Loucy (cell line): ENCODE data around the gene EHF.
"Not testable (repeated sequence)": the region's sequence is repeated elsewhere in the genome, so short reads cannot be mapped to it uniquely, and the experiment has no call there.

Experiments
- H2AFZ ChIP-seq: fragments of 200-600 bp; sonication (generic); 2 replicates; pipeline ENCODE4 v1.6.0; 2016; ENCODE audit warnings: antibody characterized with exemption, mild to moderate bottlenecking, low read length, moderate library complexity
- H3F3A ChIP-seq: fragments of 200-600 bp; 2 replicates; pipeline ENCODE4 v1.6.0; 2016; ENCODE audit warnings: antibody characterized with exemption, low read depth, mild to moderate bottlenecking
- H3K27me3 ChIP-seq: fragments of 200-600 bp; sonication (generic); 2 replicates; pipeline ENCODE4 v1.6.1; 2014; ENCODE audit warnings: low read length, mild to moderate bottlenecking; ENCODE audit not compliant: insufficient read depth, poor library complexity, severe bottlenecking
- H3K36me3 ChIP-seq: fragments of 200-600 bp; sonication (generic); 2 replicates; pipeline ENCODE4 v1.6.1; 2016; ENCODE audit warnings: low read length; ENCODE audit not compliant: insufficient read depth
- H3K4me1 ChIP-seq: fragments of 200-600 bp; sonication (generic); 2 replicates; pipeline ENCODE4 v1.5.1; 2014; ENCODE audit warnings: low read length, mild to moderate bottlenecking; ENCODE audit not compliant: insufficient read depth, poor library complexity, severe bottlenecking
- H3K4me2 ChIP-seq: fragments of 200-600 bp; sonication (generic); 2 replicates; pipeline ENCODE4 v1.6.0; 2014; ENCODE audit warnings: antibody characterized with exemption, low read length, low read depth, mild to moderate bottlenecking; ENCODE audit not compliant: poor library complexity, severe bottlenecking
- H3K4me3 ChIP-seq: fragments of 200-600 bp; sonication (generic); 2 replicates; pipeline ENCODE4 v1.5.1; 2014; ENCODE audit warnings: low read length, mild to moderate bottlenecking, mixed read lengths; ENCODE audit not compliant: poor library complexity, severe bottlenecking
- H3K79me2 ChIP-seq: fragments of 200-600 bp; sonication (generic); 2 replicates; pipeline ENCODE4 v1.6.1; 2014; ENCODE audit warnings: low read length; ENCODE audit not compliant: insufficient read depth
- H3K9ac ChIP-seq: fragments of 200-600 bp; sonication (generic); 2 replicates; pipeline ENCODE4 v1.6.0; 2014; ENCODE audit warnings: mild to moderate bottlenecking, low read depth, low read length, moderate library complexity; ENCODE audit not compliant: poor library complexity, severe bottlenecking
- H3K9me2 ChIP-seq: fragments of 200-600 bp; sonication (generic); replicated peaks from 2 replicates; pipeline ENCODE4 v1.6.1; 2016; ENCODE audit warnings: low read depth, low read length, mixed read lengths
- H3K9me3 ChIP-seq: fragments of 200-600 bp; sonication (generic); 2 replicates; pipeline ENCODE4 v1.6.1; 2014; ENCODE audit warnings: mild to moderate bottlenecking, antibody characterized with exemption, low read length, low read depth; ENCODE audit not compliant: insufficient read depth
- H4K20me1 ChIP-seq: fragments of 200-600 bp; sonication (generic); 2 replicates; pipeline ENCODE4 v1.6.0; 2014; ENCODE audit warnings: antibody characterized with exemption, low read length, mild to moderate bottlenecking; ENCODE audit not compliant: insufficient read depth, poor library complexity, severe bottlenecking
- CTCF ChIP-seq: fragments of 200-600 bp; sonication (generic); conservative IDR thresholded peaks from 2 replicates; pipeline ENCODE4 v1.5.1; 2014; ENCODE audit warnings: mild to moderate bottlenecking, antibody characterized with exemption, low read length
- EZH2phosphoT487 ChIP-seq: fragments of 200-600 bp; IDR thresholded peaks from 2 replicates; pipeline ENCODE4 v1.6.1; 2018; ENCODE audit warnings: antibody characterized with exemption, mild to moderate bottlenecking, moderate library complexity, borderline replicate concordance

Gene EHF

GRCh38 chr11:34680918-34681586 lies 60.2 kb downstream of the EHF start:
- Histone ChIP-seq H3K9me3 (no peaks in the 10 kb centered on the region), H3K9me2 (no peaks in the 10 kb centered on the region), H3F3A (no peaks in the 10 kb centered on the region), H3K9ac (no peak overlapping the region), H3K4me3 (no peak overlapping the region), H3K4me1 (no peaks in the 10 kb centered on the region), H3K4me2 (no peak overlapping the region), H4K20me1 (no peaks in the 10 kb centered on the region), H3K79me2 (no peaks in the 10 kb centered on the region), H2AFZ (no peak overlapping the region), H3K27me3 (no peaks in the 10 kb centered on the region), H3K36me3 (no peaks in the 10 kb centered on the region)
- TF ChIP-seq CTCF (no peak), EZH2phosphoT487 (no peak)

- Histone ChIP-seq H3K9me2 (no peaks in the 10 kb centered on the region), H3K9ac (no peak overlapping the region), H3K4me2 (no peak overlapping the region), H3K79me2 (no peaks in the 10 kb centered on the region), H2AFZ (no peak overlapping the region), H3K4me1 (no peaks in the 10 kb centered on the region), H3F3A (no peaks in the 10 kb centered on the region), H4K20me1 (no peaks in the 10 kb centered on the region), H3K36me3 (no peaks in the 10 kb centered on the region), H3K27me3 (no peaks in the 10 kb centered on the region), H3K9me3 (no peaks in the 10 kb centered on the region), H3K4me3 (no peak overlapping the region)
- no peak for TF ChIP-seq EZH2phosphoT487
Observed at GRCh38 chr11:34682825-34683224, 61.9 kb downstream of the EHF start.

GRCh38 chr11:34683396-34683795 lies 62.5 kb downstream of the EHF start:
- H2AFZ ChIP-seq = no peak overlapping the region
- no peaks in the 10 kb centered on the region for H3K36me3 ChIP-seq
- no peaks in the 10 kb centered on the region for H3K27me3 ChIP-seq
- TF ChIP-seq EZH2phosphoT487 = no peak
- no peak for TF ChIP-seq CTCF
- H3K9me2 ChIP-seq = no peaks in the 10 kb centered on the region
- no peaks in the 10 kb centered on the region for H3F3A ChIP-seq
- H3K79me2 ChIP-seq = no peaks in the 10 kb centered on the region
- no peaks in the 10 kb centered on the region for H4K20me1 ChIP-seq
- no peak overlapping the region for H3K9ac ChIP-seq
- no peaks in the 10 kb centered on the region for H3K9me3 ChIP-seq
- H3K4me1 ChIP-seq = no peaks in the 10 kb centered on the region
- H3K4me3 ChIP-seq = no peak overlapping the region
- no peak overlapping the region for H3K4me2 ChIP-seq

- H3K36me3 ChIP-seq = no peaks in the 10 kb centered on the region
- no peaks in the 10 kb centered on the region for H3K27me3 ChIP-seq
- H3F3A ChIP-seq = no peaks in the 10 kb centered on the region
- H3K9me2 ChIP-seq = no peaks in the 10 kb centered on the region
- no peak overlapping the region for H3K4me3 ChIP-seq
- H3K4me1 ChIP-seq = no peaks in the 10 kb centered on the region
- H3K9me3 ChIP-seq = no peaks in the 10 kb centered on the region
- no peak overlapping the region for H3K4me2 ChIP-seq
- TF ChIP-seq CTCF = no peak
- TF ChIP-seq EZH2phosphoT487 = no peak
- no peak overlapping the region for H3K9ac ChIP-seq
- H2AFZ ChIP-seq = no peak overlapping the region
- no peaks in the 10 kb centered on the region for H4K20me1 ChIP-seq
- no peaks in the 10 kb centered on the region for H3K79me2 ChIP-seq
Observed at GRCh38 chr11:34685864-34686263, 65.0 kb downstream of the EHF start.

GRCh38 chr11:34692299-34692698 lies 71.4 kb downstream of the EHF start:
- not testable (repeated sequence) for H3K9me3 ChIP-seq, H2AFZ ChIP-seq, H3K4me3 ChIP-seq, H3K9ac ChIP-seq, H3K36me3 ChIP-seq, H4K20me1 ChIP-seq, H3K4me2 ChIP-seq, H3K27me3 ChIP-seq, H3K79me2 ChIP-seq, H3K4me1 ChIP-seq, H3K9me2 ChIP-seq, H3F3A ChIP-seq
